ENCODE results near the gene MYL11. TPM values are rescaled to one million over a fixed set of nuclear protein-coding genes. Genes with fewer than 3 reads are reported as not detected.
A peak's percentile ranks its signal among the peaks of the same experiment; 100 is the strongest.
"Not testable (repeated sequence)": the region's sequence is repeated elsewhere in the genome, so short reads cannot be mapped to it uniquely, and the experiment has no call there.

Gene MYL11
- total RNA-seq, 1 donor from 2014 or later = not detected

GRCh38 chr16:30371248-30371816, 3.3 kb upstream of the MYL11 start:
- no peak for DNase-seq

GRCh38 chr16:30372038-30372712, 2.4 kb upstream of the MYL11 start:
- DNase-seq = no peak

GRCh38 chr16:30372725-30373124, 1.9 kb upstream of the MYL11 start:
- no peak for DNase-seq

- DNase-seq = no peak
These were observed 1.3 kb downstream of the MYL11 start for GRCh38 chr16:30375864-30376263.

GRCh38 chr16:30376461-30376902, 1.9 kb downstream of the MYL11 start:
- DNase-seq = no peak

- no peak for DNase-seq
These were observed 2.6 kb downstream of the MYL11 start for GRCh38 chr16:30377050-30377811.

- DNase-seq = peak; percentile 96
These were observed 3.2 kb downstream of the MYL11 start for GRCh38 chr16:30377812-30378235.

- DNase-seq = peak; percentile 99
These were observed 3.9 kb downstream of the MYL11 start for GRCh38 chr16:30378236-30379157.

- DNase-seq = no peak
These were observed 4.7 kb downstream of the MYL11 start for GRCh38 chr16:30379158-30379783.

- DNase-seq = no peak
These were observed 5.6 kb downstream of the MYL11 start for GRCh38 chr16:30380072-30380802.

- no peak for DNase-seq
These were observed 6.2 kb downstream of the MYL11 start for GRCh38 chr16:30380803-30381208.

- DNase-seq = no peak
These were observed 6.9 kb downstream of the MYL11 start for GRCh38 chr16:30381291-30382041.

GRCh38 chr16:30382111-30382881, 7.7 kb downstream of the MYL11 start, which contains the start of gene SEPTIN1:
Gene SEPTIN1 (minus strand): TSS chr16:30382561. CDS start chr16:30382542, 19 bp downstream.
- DNase-seq = no peak

GRCh38 chr16:30383521-30383920, 8.9 kb downstream of the MYL11 start:
- no peak for DNase-seq

- DNase-seq = peak; percentile 48
These were observed 20.1 kb downstream of the MYL11 start for GRCh38 chr16:30394592-30395154.

GRCh38 chr16:30395155-30395991, 20.8 kb downstream of the MYL11 start, which contains the start of gene ZNF48:
Gene ZNF48 (plus strand): TSS chr16:30395420. CDS start chr16:30395795, 375 bp downstream.
- peak; percentile 95 for DNase-seq

GRCh38 chr16:30395992-30396585, 21.5 kb downstream of the MYL11 start:
- no peak for DNase-seq

- DNase-seq = not testable (repeated sequence)
These were observed 22.0 kb downstream of the MYL11 start for GRCh38 chr16:30396627-30397026.
